CD14-positive monocyte (primary cell): ENCODE measurements around the gene EPHB6. TPM values are rescaled to one million over a fixed set of nuclear protein-coding genes. Genes with fewer than 3 reads are reported as not detected.
A peak's percentile ranks its signal among the peaks of the same experiment; 100 is the strongest.

Experiments used
- DNase-seq, 3 donors: peaks; one replicate each; pipeline ENCODE4 v3.0.0-alpha.2; 2011 to 2022
- H2AFZ ChIP-seq: 2 replicates; pipeline ENCODE4 v1.6.0; 2012; ENCODE audit warnings: mild to moderate bottlenecking, low read depth, low read length, inconsistent platforms; ENCODE audit not compliant: insufficient read depth, poor library complexity, severe bottlenecking
- H3K27ac ChIP-seq, 2 donors: 1 replicate in 1 of 2; 2 replicates in 1 of 2; pipeline ENCODE4 v1.5.1; 2012 to 2013; ENCODE audit warnings: low read length in 2 of 2, control low read depth in 1 of 2, inconsistent platforms in 1 of 2, low read depth in 1 of 2, mild to moderate bottlenecking in 1 of 2
- H3K27me3 ChIP-seq, 2 donors: one replicate each; pipeline versions ENCODE4 v1.6.0 to v1.6.1; 2011 to 2013; ENCODE audit warnings: low read length in 2 of 2; ENCODE audit not compliant: control insufficient read depth in 2 of 2, insufficient read depth in 2 of 2
- H3K36me3 ChIP-seq, 2 donors: replicated peaks in 1 of 2; 1 replicate in 1 of 2; 2 replicates in 1 of 2; pipeline versions ENCODE4 v1.5.1 to v1.6.1; 2012 to 2013; ENCODE audit warnings: low read length in 2 of 2, control low read depth in 1 of 2, inconsistent platforms in 1 of 2, mild to moderate bottlenecking in 1 of 2; ENCODE audit not compliant: insufficient read depth in 2 of 2, control insufficient read depth in 1 of 2
- H3K4me1 ChIP-seq, 2 donors: 1 replicate in 1 of 2; 2 replicates in 1 of 2; pipeline versions ENCODE4 v1.5.1 to v1.6.1; 2012 to 2013; ENCODE audit warnings: low read length in 2 of 2, control low read depth in 1 of 2, inconsistent platforms in 1 of 2, mild to moderate bottlenecking in 1 of 2, moderate library complexity in 1 of 2; ENCODE audit not compliant: insufficient read depth in 2 of 2, control insufficient read depth in 1 of 2
- H3K4me2 ChIP-seq: replicated peaks from 2 replicates; pipeline ENCODE3; 2012; ENCODE audit warnings: low read length, moderate library complexity, mild to moderate bottlenecking; ENCODE audit not compliant: poor library complexity, severe bottlenecking; ENCODE audit errors: extremely low read depth
- H3K4me3 ChIP-seq, 3 experiments: fragments of 200-600 bp in 1 of 3; sonication (generic) in 1 of 3; replicated peaks in 1 of 3; 1 replicate in 2 of 3; 2 replicates in 1 of 3; pipeline ENCODE4 v1.5.1; 2011 to 2013; ENCODE audit warnings: low read length in 3 of 3, mild to moderate bottlenecking in 3 of 3, control low read depth in 2 of 3, low read depth in 2 of 3, inconsistent platforms in 1 of 3, moderate library complexity in 1 of 3
- H3K79me2 ChIP-seq: 2 replicates; pipeline ENCODE4 v1.6.0; 2012; ENCODE audit warnings: mild to moderate bottlenecking, control low read depth, inconsistent platforms, low read length, moderate library complexity; ENCODE audit not compliant: insufficient read depth
- H3K9ac ChIP-seq: 2 replicates; pipeline ENCODE4 v1.6.0; 2017; ENCODE audit warnings: low read length, mild to moderate bottlenecking; ENCODE audit not compliant: insufficient read depth, poor library complexity, severe bottlenecking
- H3K9me3 ChIP-seq, 2 donors: replicated peaks in 1 of 2; 1 replicate in 1 of 2; 2 replicates in 1 of 2; pipeline versions ENCODE4 v1.5.1 to v1.6.1; 2012 to 2013; ENCODE audit warnings: low read length in 2 of 2, control low read depth in 1 of 2; ENCODE audit not compliant: control insufficient read depth in 1 of 2, insufficient read depth in 1 of 2
- H4K20me1 ChIP-seq: 2 replicates; pipeline ENCODE4 v1.6.0; 2012; ENCODE audit warnings: mild to moderate bottlenecking, low read length, control low read depth, moderate library complexity; ENCODE audit not compliant: insufficient read depth
- H3K27ac Mint-ChIP-seq, 7 donors: one replicate each; pipeline ENCODE4 v1.8.0; 2020; ENCODE audit warnings: mild to moderate bottlenecking in 7 of 7, mixed read lengths in 7 of 7, moderate library complexity in 6 of 7, inconsistent platforms in 2 of 7
- H3K27me3 Mint-ChIP-seq, 3 donors: one replicate each; pipeline ENCODE4 v1.8.0; 2021 to 2022; ENCODE audit warnings: low read depth in 3 of 3, mild to moderate bottlenecking in 3 of 3, mixed read lengths in 3 of 3, moderate library complexity in 3 of 3, inconsistent platforms in 1 of 3
- H3K36me3 Mint-ChIP-seq, 2 donors: one replicate each; pipeline ENCODE4 v1.8.0; 2020; ENCODE audit warnings: mixed read lengths in 2 of 2, inconsistent platforms in 1 of 2, mild to moderate bottlenecking in 1 of 2
- H3K4me1 Mint-ChIP-seq: one replicate; pipeline ENCODE4 v1.8.0; 2020; ENCODE audit warnings: mild to moderate bottlenecking, mixed read lengths
- H3K4me3 Mint-ChIP-seq, 2 donors: one replicate each; pipeline ENCODE4 v1.8.0; 2020; ENCODE audit warnings: mild to moderate bottlenecking in 2 of 2, mixed read lengths in 2 of 2, moderate library complexity in 1 of 2
- H3K9me3 Mint-ChIP-seq, 7 donors: one replicate each; pipeline ENCODE4 v1.8.0; 2020 to 2022; ENCODE audit warnings: mixed read lengths in 7 of 7, mild to moderate bottlenecking in 6 of 7, moderate library complexity in 6 of 7, inconsistent platforms in 2 of 7
- WGBS: methylation state at CpG from one replicate; pipeline ENCODE4 v1.1.5; 2013; ENCODE audit warnings: missing lambda C conversion rate; ENCODE audit not compliant: insufficient coverage; 5-methylcytosine and 5-hydroxymethylcytosine counted together
- intact Hi-C, 2 donors: fragments of 100-400 bp; cut with micrococcal nuclease; formaldehyde crosslinking; loops; one replicate each; pipeline versions ENCODE4 v1.15.0 to v1.15.1; 2023
- polyA plus RNA-seq, 3 donors: library from polyadenylated mRNA; depleted of rRNA in 1 of 3; unstranded in 2 of 3; stranded (reverse) in 1 of 3; fragments of 300-500 nt in 2 of 3; fragments of >200 nt in 1 of 3; fragmentation: Illumina TruSeq in 2 of 3; gene quantifications; 1 replicate in 2 of 3; 2 replicates in 1 of 3; pipeline ENCODE4 v1.2.3, GENCODE V29; 2012 to 2021
- TF ChIP-seq, protein P1 (sequence below): fragments of 200-600 bp; IDR thresholded peaks from one replicate; pipeline ENCODE4 v1.8.0; 2022; ENCODE audit warnings: antibody characterized with exemption, mild to moderate bottlenecking

Gene EPHB6
- polyA plus RNA-seq, 3 donors = 7.9 to 18.2 (median 9.3) TPM

DNA sequence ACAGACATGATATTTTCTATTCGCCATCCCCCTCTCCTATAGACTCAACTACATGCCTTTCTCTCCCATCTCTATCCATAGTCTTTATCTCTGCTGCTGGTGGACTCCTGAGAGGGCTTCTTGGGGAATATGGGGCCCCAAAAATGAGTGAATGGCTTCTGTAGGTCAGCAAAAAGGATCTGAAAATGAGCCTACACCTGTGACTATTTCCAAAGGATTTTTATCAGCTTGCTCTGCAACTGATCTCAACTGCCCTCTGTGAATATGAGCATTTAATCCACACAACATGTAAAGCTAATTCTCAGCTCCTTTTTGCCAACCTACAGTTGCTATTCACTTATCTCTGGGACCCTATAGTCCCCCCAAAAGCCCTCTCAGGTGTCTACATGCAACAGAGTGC, 47.9 kb upstream of the EPHB6 start:
- H3K79me2 ChIP-seq = no peaks in the 10 kb centered on the region
- no peak overlapping the region for H2AFZ ChIP-seq
- Mint-ChIP-seq H3K27ac (peak overlapping the region in 1 of 7 donors; percentile 8), H3K9me3 (no peaks in the 10 kb centered on the region), H3K4me3 (no peak overlapping the region), H3K27me3 (peaks cover 4 to 13% (median 7%) of the 10 kb centered on the region in 3 donors), H3K4me1 (peaks cover 2% of the 10 kb centered on the region), H3K36me3 (peaks cover 0 to 2% of the 10 kb centered on the region in 2 donors)
- DNase-seq = no peak
- H3K27ac ChIP-seq = no peak overlapping the region
- H3K27me3 ChIP-seq = peaks cover 4 to 5% of the 10 kb centered on the region in 2 donors
- intact Hi-C loops = no loop called here
- WGBS = no CpG with 5 or more reads among the region's 1 CpG
- H3K9me3 ChIP-seq = no peaks in the 10 kb centered on the region
- no peak overlapping the region for H3K4me3 ChIP-seq
- no peaks in the 10 kb centered on the region for H3K36me3 ChIP-seq
- no peak overlapping the region for H3K9ac ChIP-seq
- TF ChIP-seq, protein P1, sequence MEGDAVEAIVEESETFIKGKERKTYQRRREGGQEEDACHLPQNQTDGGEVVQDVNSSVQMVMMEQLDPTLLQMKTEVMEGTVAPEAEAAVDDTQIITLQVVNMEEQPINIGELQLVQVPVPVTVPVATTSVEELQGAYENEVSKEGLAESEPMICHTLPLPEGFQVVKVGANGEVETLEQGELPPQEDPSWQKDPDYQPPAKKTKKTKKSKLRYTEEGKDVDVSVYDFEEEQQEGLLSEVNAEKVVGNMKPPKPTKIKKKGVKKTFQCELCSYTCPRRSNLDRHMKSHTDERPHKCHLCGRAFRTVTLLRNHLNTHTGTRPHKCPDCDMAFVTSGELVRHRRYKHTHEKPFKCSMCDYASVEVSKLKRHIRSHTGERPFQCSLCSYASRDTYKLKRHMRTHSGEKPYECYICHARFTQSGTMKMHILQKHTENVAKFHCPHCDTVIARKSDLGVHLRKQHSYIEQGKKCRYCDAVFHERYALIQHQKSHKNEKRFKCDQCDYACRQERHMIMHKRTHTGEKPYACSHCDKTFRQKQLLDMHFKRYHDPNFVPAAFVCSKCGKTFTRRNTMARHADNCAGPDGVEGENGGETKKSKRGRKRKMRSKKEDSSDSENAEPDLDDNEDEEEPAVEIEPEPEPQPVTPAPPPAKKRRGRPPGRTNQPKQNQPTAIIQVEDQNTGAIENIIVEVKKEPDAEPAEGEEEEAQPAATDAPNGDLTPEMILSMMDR = no peak
- no peaks in the 10 kb centered on the region for H4K20me1 ChIP-seq
- no peaks in the 10 kb centered on the region for H3K4me1 ChIP-seq
- H3K4me2 ChIP-seq = no peak overlapping the region

- Histone ChIP-seq H3K4me1 (no peaks in the 10 kb centered on the region), H3K4me2 (no peak overlapping the region), H3K4me3 (no peak overlapping the region), H3K27me3 (peaks cover 5 to 8% of the 10 kb centered on the region in 2 donors), H3K27ac (no peak overlapping the region), H3K36me3 (no peaks in the 10 kb centered on the region), H3K9me3 (no peaks in the 10 kb centered on the region), H3K79me2 (no peaks in the 10 kb centered on the region), H2AFZ (no peak overlapping the region), H4K20me1 (no peaks in the 10 kb centered on the region), H3K9ac (no peak overlapping the region)
- Mint-ChIP-seq H3K4me3 (no peak overlapping the region), H3K4me1 (peaks cover 2% of the 10 kb centered on the region), H3K36me3 (no peaks in the 10 kb centered on the region), H3K9me3 (no peaks in the 10 kb centered on the region), H3K27me3 (peaks cover 7 to 17% (median 7%) of the 10 kb centered on the region in 3 donors), H3K27ac (peak overlapping the region in 1 of 7 donors; percentile 91)
- intact Hi-C loops = no loop called here
- WGBS = no CpG with 5 or more reads among the region's 3 CpGs
- TF ChIP-seq, protein P1 = no peak
- no peak for DNase-seq
These were observed 46.9 kb upstream of the EPHB6 start for GRCh38 chr7:142807855-142808460.
